ENCODE data around the gene MSMB. TPM values are rescaled to one million over a fixed set of nuclear protein-coding genes. Genes with fewer than 3 reads are reported as not detected.

Gene MSMB
- total RNA-seq, 1 experiment from 2014 or later = not detected

DNA sequence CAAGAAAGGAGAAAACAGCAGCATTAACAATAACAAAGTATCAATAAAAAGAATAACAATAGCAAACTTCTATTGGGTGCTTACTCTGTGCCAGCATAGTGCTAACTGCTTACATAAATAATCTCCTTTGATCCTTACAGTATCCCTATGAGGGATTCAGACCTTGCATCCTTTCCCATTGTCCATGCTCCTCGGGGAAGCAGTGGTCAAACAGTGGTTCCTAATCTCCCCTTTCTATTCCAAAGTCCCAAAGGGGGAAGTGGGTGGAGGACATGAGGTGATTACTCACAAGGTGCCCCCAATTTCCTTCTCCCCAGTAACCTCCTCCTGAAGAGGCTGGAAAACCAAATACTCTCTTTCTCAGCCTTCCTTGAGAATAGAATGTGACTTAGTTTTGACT is 22.0 kb upstream of the MSMB start:
- H3K27ac Mint-ChIP-seq = no peak overlapping the region
- ATAC-seq = peak; percentile 43
- CTCF ChIA-PET = no interaction called here

DNA sequence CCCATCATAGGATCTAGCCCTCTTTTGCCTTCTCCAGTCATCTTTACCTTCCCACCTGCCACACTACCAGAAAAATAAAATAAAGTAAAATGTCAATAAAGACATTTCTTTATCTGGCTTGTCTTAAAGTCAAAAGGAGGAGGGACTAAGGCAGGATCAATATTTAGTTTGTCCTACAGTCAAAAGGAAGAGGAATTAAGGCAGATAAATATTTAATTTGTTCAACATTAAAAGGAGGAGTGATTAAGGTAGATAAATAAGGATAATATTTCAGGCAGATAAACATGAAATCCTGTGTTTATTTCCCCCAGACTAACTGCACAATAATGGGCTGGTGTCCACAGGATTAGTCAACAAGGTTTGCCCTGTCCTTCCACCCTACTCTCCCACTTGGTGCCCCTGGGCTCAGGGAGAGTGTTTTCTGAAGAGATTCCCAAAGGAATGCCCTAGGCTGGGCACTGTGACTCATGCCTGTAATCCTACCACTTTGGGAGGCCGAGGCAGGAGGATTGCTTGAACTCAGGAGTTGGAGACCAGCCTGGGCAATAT is 18.3 kb upstream of the MSMB start:
- Mint-ChIP-seq H3K4me1 (peaks cover 17% of the 10 kb centered on the region), H3K27me3 (ENCODE audit: low read depth) (peaks cover 12% of the 10 kb centered on the region), H3K36me3 (no peaks in the 10 kb centered on the region), H3K4me3 (no peak overlapping the region), H3K9me3 (peaks cover 8% of the 10 kb centered on the region; the same call in 1 of the 2 replicates), H3K27ac (no peak overlapping the region)
- DNase-seq (ENCODE audit: low spot score) (no peak), ATAC-seq (no peak)
- ChIA-PET CTCF (no interaction called here), POLR2A (no interaction called here)
- no peak for TF ChIP-seq NR3C1 (CRISPR knock-in tag; conservative IDR thresholded peaks at IDR 0.05; ENCODE audit: low read depth)
- TF ChIP-seq, protein P1, sequence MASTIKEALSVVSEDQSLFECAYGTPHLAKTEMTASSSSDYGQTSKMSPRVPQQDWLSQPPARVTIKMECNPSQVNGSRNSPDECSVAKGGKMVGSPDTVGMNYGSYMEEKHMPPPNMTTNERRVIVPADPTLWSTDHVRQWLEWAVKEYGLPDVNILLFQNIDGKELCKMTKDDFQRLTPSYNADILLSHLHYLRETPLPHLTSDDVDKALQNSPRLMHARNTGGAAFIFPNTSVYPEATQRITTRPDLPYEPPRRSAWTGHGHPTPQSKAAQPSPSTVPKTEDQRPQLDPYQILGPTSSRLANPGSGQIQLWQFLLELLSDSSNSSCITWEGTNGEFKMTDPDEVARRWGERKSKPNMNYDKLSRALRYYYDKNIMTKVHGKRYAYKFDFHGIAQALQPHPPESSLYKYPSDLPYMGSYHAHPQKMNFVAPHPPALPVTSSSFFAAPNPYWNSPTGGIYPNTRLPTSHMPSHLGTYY (CRISPR knock-in tag; IDR thresholded peaks at IDR 0.05) = no peak
- no peak for TF ChIP-seq ZNF396 (CRISPR knock-in tag; IDR thresholded peaks at IDR 0.05; ENCODE audit: borderline replicate concordance)
- TF ChIP-seq, protein P2, sequence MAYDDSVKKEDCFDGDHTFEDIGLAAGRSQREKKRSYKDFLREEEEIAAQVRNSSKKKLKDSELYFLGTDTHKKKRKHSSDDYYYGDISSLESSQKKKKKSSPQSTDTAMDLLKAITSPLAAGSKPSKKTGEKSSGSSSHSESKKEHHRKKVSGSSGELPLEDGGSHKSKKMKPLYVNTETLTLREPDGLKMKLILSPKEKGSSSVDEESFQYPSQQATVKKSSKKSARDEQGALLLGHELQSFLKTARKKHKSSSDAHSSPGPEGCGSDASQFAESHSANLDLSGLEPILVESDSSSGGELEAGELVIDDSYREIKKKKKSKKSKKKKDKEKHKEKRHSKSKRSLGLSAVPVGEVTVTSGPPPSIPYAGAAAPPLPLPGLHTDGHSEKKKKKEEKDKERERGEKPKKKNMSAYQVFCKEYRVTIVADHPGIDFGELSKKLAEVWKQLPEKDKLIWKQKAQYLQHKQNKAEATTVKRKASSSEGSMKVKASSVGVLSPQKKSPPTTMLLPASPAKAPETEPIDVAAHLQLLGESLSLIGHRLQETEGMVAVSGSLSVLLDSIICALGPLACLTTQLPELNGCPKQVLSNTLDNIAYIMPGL (CRISPR knock-in tag; IDR thresholded peaks at IDR 0.05) = no peak
- no peak for TF ChIP-seq HMGA2 (CRISPR knock-in tag; IDR thresholded peaks at IDR 0.05)
- no peak for TF ChIP-seq TP53 (CRISPR knock-in tag; IDR thresholded peaks at IDR 0.05)
- TF ChIP-seq CREM (CRISPR knock-in tag; IDR thresholded peaks at IDR 0.05) = no peak
- TF ChIP-seq, protein P3, sequence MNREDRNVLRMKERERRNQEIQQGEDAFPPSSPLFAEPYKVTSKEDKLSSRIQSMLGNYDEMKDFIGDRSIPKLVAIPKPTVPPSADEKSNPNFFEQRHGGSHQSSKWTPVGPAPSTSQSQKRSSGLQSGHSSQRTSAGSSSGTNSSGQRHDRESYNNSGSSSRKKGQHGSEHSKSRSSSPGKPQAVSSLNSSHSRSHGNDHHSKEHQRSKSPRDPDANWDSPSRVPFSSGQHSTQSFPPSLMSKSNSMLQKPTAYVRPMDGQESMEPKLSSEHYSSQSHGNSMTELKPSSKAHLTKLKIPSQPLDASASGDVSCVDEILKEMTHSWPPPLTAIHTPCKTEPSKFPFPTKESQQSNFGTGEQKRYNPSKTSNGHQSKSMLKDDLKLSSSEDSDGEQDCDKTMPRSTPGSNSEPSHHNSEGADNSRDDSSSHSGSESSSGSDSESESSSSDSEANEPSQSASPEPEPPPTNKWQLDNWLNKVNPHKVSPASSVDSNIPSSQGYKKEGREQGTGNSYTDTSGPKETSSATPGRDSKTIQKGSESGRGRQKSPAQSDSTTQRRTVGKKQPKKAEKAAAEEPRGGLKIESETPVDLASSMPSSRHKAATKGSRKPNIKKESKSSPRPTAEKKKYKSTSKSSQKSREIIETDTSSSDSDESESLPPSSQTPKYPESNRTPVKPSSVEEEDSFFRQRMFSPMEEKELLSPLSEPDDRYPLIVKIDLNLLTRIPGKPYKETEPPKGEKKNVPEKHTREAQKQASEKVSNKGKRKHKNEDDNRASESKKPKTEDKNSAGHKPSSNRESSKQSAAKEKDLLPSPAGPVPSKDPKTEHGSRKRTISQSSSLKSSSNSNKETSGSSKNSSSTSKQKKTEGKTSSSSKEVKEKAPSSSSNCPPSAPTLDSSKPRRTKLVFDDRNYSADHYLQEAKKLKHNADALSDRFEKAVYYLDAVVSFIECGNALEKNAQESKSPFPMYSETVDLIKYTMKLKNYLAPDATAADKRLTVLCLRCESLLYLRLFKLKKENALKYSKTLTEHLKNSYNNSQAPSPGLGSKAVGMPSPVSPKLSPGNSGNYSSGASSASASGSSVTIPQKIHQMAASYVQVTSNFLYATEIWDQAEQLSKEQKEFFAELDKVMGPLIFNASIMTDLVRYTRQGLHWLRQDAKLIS (CRISPR knock-in tag; IDR thresholded peaks at IDR 0.05; ENCODE audit: borderline replicate concordance) = no peak
- TF ChIP-seq, protein P4, sequence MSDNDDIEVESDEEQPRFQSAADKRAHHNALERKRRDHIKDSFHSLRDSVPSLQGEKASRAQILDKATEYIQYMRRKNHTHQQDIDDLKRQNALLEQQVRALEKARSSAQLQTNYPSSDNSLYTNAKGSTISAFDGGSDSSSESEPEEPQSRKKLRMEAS (CRISPR knock-in tag; IDR thresholded peaks at IDR 0.05) = no peak

More for the DNA sequence above, 22.0 kb upstream of the MSMB start:
- H3K9me3 Mint-ChIP-seq = peaks cover 8% of the 10 kb centered on the region; the same call in 1 of the 2 replicates
- H3K27me3 Mint-ChIP-seq (ENCODE audit: low read depth) = peaks cover 21% of the 10 kb centered on the region
- no peak overlapping the region for H3K4me3 Mint-ChIP-seq
- POLR2A ChIA-PET = no interaction called here
- TF ChIP-seq GTF2I (CRISPR knock-in tag; conservative IDR thresholded peaks at IDR 0.05) (no peak), MYBL2 (CRISPR knock-in tag; IDR thresholded peaks at IDR 0.05) (no peak), NFATC4 (CRISPR knock-in tag; IDR thresholded peaks at IDR 0.05) (no peak), FOXK1 (CRISPR knock-in tag; IDR thresholded peaks at IDR 0.05) (no peak), ETV6 (CRISPR knock-in tag; IDR thresholded peaks at IDR 0.05) (no peak)
- TF ChIP-seq, protein P5, sequence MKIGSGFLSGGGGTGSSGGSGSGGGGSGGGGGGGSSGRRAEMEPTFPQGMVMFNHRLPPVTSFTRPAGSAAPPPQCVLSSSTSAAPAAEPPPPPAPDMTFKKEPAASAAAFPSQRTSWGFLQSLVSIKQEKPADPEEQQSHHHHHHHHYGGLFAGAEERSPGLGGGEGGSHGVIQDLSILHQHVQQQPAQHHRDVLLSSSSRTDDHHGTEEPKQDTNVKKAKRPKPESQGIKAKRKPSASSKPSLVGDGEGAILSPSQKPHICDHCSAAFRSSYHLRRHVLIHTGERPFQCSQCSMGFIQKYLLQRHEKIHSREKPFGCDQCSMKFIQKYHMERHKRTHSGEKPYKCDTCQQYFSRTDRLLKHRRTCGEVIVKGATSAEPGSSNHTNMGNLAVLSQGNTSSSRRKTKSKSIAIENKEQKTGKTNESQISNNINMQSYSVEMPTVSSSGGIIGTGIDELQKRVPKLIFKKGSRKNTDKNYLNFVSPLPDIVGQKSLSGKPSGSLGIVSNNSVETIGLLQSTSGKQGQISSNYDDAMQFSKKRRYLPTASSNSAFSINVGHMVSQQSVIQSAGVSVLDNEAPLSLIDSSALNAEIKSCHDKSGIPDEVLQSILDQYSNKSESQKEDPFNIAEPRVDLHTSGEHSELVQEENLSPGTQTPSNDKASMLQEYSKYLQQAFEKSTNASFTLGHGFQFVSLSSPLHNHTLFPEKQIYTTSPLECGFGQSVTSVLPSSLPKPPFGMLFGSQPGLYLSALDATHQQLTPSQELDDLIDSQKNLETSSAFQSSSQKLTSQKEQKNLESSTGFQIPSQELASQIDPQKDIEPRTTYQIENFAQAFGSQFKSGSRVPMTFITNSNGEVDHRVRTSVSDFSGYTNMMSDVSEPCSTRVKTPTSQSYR (CRISPR knock-in tag; IDR thresholded peaks at IDR 0.05) = no peak
- TF ChIP-seq, protein P1 (CRISPR knock-in tag; IDR thresholded peaks at IDR 0.05) = no peak
- TF ChIP-seq, protein P6, sequence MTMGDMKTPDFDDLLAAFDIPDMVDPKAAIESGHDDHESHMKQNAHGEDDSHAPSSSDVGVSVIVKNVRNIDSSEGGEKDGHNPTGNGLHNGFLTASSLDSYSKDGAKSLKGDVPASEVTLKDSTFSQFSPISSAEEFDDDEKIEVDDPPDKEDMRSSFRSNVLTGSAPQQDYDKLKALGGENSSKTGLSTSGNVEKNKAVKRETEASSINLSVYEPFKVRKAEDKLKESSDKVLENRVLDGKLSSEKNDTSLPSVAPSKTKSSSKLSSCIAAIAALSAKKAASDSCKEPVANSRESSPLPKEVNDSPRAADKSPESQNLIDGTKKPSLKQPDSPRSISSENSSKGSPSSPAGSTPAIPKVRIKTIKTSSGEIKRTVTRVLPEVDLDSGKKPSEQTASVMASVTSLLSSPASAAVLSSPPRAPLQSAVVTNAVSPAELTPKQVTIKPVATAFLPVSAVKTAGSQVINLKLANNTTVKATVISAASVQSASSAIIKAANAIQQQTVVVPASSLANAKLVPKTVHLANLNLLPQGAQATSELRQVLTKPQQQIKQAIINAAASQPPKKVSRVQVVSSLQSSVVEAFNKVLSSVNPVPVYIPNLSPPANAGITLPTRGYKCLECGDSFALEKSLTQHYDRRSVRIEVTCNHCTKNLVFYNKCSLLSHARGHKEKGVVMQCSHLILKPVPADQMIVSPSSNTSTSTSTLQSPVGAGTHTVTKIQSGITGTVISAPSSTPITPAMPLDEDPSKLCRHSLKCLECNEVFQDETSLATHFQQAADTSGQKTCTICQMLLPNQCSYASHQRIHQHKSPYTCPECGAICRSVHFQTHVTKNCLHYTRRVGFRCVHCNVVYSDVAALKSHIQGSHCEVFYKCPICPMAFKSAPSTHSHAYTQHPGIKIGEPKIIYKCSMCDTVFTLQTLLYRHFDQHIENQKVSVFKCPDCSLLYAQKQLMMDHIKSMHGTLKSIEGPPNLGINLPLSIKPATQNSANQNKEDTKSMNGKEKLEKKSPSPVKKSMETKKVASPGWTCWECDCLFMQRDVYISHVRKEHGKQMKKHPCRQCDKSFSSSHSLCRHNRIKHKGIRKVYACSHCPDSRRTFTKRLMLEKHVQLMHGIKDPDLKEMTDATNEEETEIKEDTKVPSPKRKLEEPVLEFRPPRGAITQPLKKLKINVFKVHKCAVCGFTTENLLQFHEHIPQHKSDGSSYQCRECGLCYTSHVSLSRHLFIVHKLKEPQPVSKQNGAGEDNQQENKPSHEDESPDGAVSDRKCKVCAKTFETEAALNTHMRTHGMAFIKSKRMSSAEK (CRISPR knock-in tag; IDR thresholded peaks at IDR 0.05; ENCODE audit: borderline replicate concordance) = no peak
- no peak for DNase-seq (ENCODE audit: low spot score)
- H3K36me3 Mint-ChIP-seq = no peaks in the 10 kb centered on the region
- peaks cover 9% of the 10 kb centered on the region for H3K4me1 Mint-ChIP-seq
